IMR-90 (cell line): ENCODE results near the gene PIK3IP1. TPM values are rescaled to one million over a fixed set of nuclear protein-coding genes. Genes with fewer than 3 reads are reported as not detected.

Experiments
- ATAC-seq: fragments of 200-7000 bp; cut with Tn5 transposase; 2 replicates; pipeline ENCODE4 v1.9.1; 2020; ENCODE audit warnings: low read depth, mild to moderate bottlenecking, moderate library complexity
- BruUV-seq: library from RNA; stranded (reverse); fragments of 400-500 nt; replicated peaks from 2 replicates; lab custom pipeline; 2021; lab: Mats Ljungman, UMichigan
- CTCF ChIA-PET: fragments of 300-600 bp; formaldehyde crosslinking; extraction: SDS; loops from one replicate; lab custom pipeline; 2021; ENCODE audit warnings: antibody characterized with exemption; lab: Yijun Ruan, JAX
- POLR2A ChIA-PET: fragments of 300-600 bp; sonication (Branson Sonifier 250); formaldehyde crosslinking; loops from one replicate; lab custom pipeline; 2022; ENCODE audit warnings: antibody characterized with exemption; ENCODE audit not compliant: unreplicated experiment; lab: Charles Lee
- DNase-seq: peaks from one replicate; pipeline ENCODE4 v3.0.0; 2013
- H2AFZ ChIP-seq: replicated peaks from 2 replicates; pipeline ENCODE3; 2013; ENCODE audit warnings: low read length, mild to moderate bottlenecking; ENCODE audit not compliant: poor library complexity
- H2AK5ac ChIP-seq: 2 replicates; pipeline ENCODE4 v1.6.1; 2013; ENCODE audit warnings: low read depth, low read length, inconsistent platforms
- H2AK9ac ChIP-seq: replicated peaks from 2 replicates; pipeline ENCODE3; 2013; ENCODE audit warnings: mild to moderate bottlenecking, low read depth, low read length, moderate library complexity; ENCODE audit not compliant: poor library complexity
- H2BK120ac ChIP-seq: 2 replicates; pipeline ENCODE4 v1.6.1; 2013; ENCODE audit warnings: low read depth, low read length, inconsistent platforms
- H2BK15ac ChIP-seq: 3 replicates; pipeline ENCODE4 v1.6.1; 2013; ENCODE audit warnings: low read depth, low read length, inconsistent platforms
- H2BK20ac ChIP-seq: 2 replicates; pipeline ENCODE4 v1.6.1; 2013; ENCODE audit warnings: low read depth, mild to moderate bottlenecking, inconsistent platforms, low read length, moderate library complexity
- H2BK5ac ChIP-seq: 2 replicates; pipeline ENCODE4 v1.6.1; 2013; ENCODE audit warnings: mild to moderate bottlenecking, low read depth, low read length, inconsistent platforms; ENCODE audit not compliant: poor library complexity, severe bottlenecking
- H3K14ac ChIP-seq: replicated peaks from 2 replicates; pipeline ENCODE4 v1.6.1; 2013; ENCODE audit warnings: low read depth, low read length, inconsistent platforms
- H3K18ac ChIP-seq: 2 replicates; pipeline ENCODE4 v1.6.1; 2013; ENCODE audit warnings: low read depth, low read length, control low read depth
- H3K23ac ChIP-seq: 2 replicates; pipeline ENCODE4 v1.6.1; 2013; ENCODE audit warnings: low read depth, low read length, inconsistent platforms
- H3K27ac ChIP-seq: 2 replicates; pipeline ENCODE4 v1.5.1; 2013; ENCODE audit warnings: mild to moderate bottlenecking, control low read depth, low read length; ENCODE audit not compliant: insufficient read depth
- H3K27me3 ChIP-seq: 2 replicates; pipeline ENCODE4 v1.6.1; 2013; ENCODE audit warnings: low read length; ENCODE audit not compliant: control insufficient read depth, insufficient read depth
- H3K36me3 ChIP-seq: 2 replicates; pipeline ENCODE4 v1.6.1; 2013; ENCODE audit warnings: low read length, mixed read lengths; ENCODE audit not compliant: control insufficient read depth, insufficient read depth
- H3K4ac ChIP-seq: 2 replicates; pipeline ENCODE4 v1.6.1; 2013; ENCODE audit warnings: low read depth, low read length, inconsistent platforms
- H3K4me1 ChIP-seq: 2 replicates; pipeline ENCODE4 v1.6.1; 2013; ENCODE audit warnings: low read length, mixed read lengths; ENCODE audit not compliant: control insufficient read depth, insufficient read depth
- H3K4me2 ChIP-seq: 2 replicates; pipeline ENCODE4 v1.6.1; 2013; ENCODE audit warnings: low read depth, mild to moderate bottlenecking, control low read depth, low read length, moderate library complexity
- H3K4me3 ChIP-seq: 2 replicates; pipeline ENCODE4 v1.5.1; 2013; ENCODE audit warnings: low read depth, mild to moderate bottlenecking, control low read depth, low read length, moderate library complexity; ENCODE audit not compliant: insufficient read depth
- H3K56ac ChIP-seq: 2 replicates; pipeline ENCODE4 v1.6.1; 2013; ENCODE audit warnings: low read length, inconsistent platforms; ENCODE audit not compliant: insufficient read depth; ENCODE audit errors: extremely low read depth
- H3K79me1 ChIP-seq, 2 experiments: 2 replicates each; pipeline ENCODE4 v1.6.1; 2013; ENCODE audit warnings: low read length in 2 of 2, inconsistent platforms in 1 of 2, low read depth in 1 of 2
- H3K9ac ChIP-seq: 2 replicates; pipeline ENCODE4 v1.6.1; 2013; ENCODE audit warnings: low read depth, low read length, control low read depth
- H3K9me1 ChIP-seq: 2 replicates; pipeline ENCODE4 v1.6.1; 2013; ENCODE audit warnings: low read length, inconsistent platforms; ENCODE audit not compliant: insufficient read depth
- H3K9me3 ChIP-seq: 2 replicates; pipeline ENCODE4 v1.6.1; 2013; ENCODE audit warnings: low read length; ENCODE audit not compliant: control insufficient read depth, insufficient read depth
- H4K20me1 ChIP-seq: 2 replicates; pipeline ENCODE4 v1.6.1; 2013; ENCODE audit warnings: low read length, inconsistent platforms; ENCODE audit not compliant: insufficient read depth
- H4K5ac ChIP-seq: 2 replicates; pipeline ENCODE4 v1.6.1; 2013; ENCODE audit warnings: mild to moderate bottlenecking, low read depth, low read length, control low read depth
- H4K8ac ChIP-seq, 2 experiments: 2 replicates each; pipeline ENCODE4 v1.6.1; 2013; ENCODE audit warnings: low read depth in 2 of 2, low read length in 2 of 2, control low read depth in 1 of 2, inconsistent platforms in 1 of 2
- H4K91ac ChIP-seq: 2 replicates; pipeline ENCODE4 v1.6.1; 2013; ENCODE audit warnings: low read depth, low read length, inconsistent platforms; ENCODE audit not compliant: insufficient read depth
- CEBPB ChIP-seq: IDR thresholded peaks from 2 replicates; pipeline ENCODE4 v1.6.1; 2012; ENCODE audit warnings: low read depth, low read length, improper control_type of control experiment
- CHD1 ChIP-seq: IDR thresholded peaks from 2 replicates; pipeline ENCODE4 v1.6.1; 2012; ENCODE audit warnings: low read depth, low read length, improper control_type of control experiment
- FOS ChIP-seq: fragments of 150-350 bp; IDR thresholded peaks from 2 replicates; pipeline ENCODE4 v1.6.1; 2016; ENCODE audit warnings: low read depth, low read length
- MAFK ChIP-seq: IDR thresholded peaks from 2 replicates; pipeline ENCODE4 v1.6.1; 2012; ENCODE audit warnings: low read depth, low read length, improper control_type of control experiment
- MXI1 ChIP-seq: IDR thresholded peaks from 2 replicates; pipeline ENCODE4 v1.6.1; 2012; ENCODE audit warnings: low read depth, mild to moderate bottlenecking, low read length, moderate library complexity, borderline replicate concordance
- NFE2L2 ChIP-seq: fragments of 150-350 bp; IDR thresholded peaks from 2 replicates; pipeline ENCODE4 v1.6.1; 2016; ENCODE audit warnings: low read depth, mild to moderate bottlenecking, low read length
- POLR2A ChIP-seq: IDR thresholded peaks from 2 replicates; pipeline ENCODE4 v1.6.1; 2012; ENCODE audit warnings: mild to moderate bottlenecking, low read depth, low read length
- RAD21 ChIP-seq: IDR thresholded peaks from 2 replicates; pipeline ENCODE4 v1.6.1; 2012; ENCODE audit warnings: low read length, improper control_type of control experiment
- RCOR1 ChIP-seq: IDR thresholded peaks from 2 replicates; pipeline ENCODE4 v1.6.1; 2012; ENCODE audit warnings: mild to moderate bottlenecking, low read length, improper control_type of control experiment; ENCODE audit not compliant: insufficient replicate concordance
- SMC3 ChIP-seq: fragments of 150-350 bp; IDR thresholded peaks from 2 replicates; pipeline ENCODE4 v1.6.1; 2016; ENCODE audit warnings: low read depth, mild to moderate bottlenecking, antibody characterized with exemption, low read length, moderate library complexity
- WGBS, 2 experiments: methylation state at CpG; one replicate each; pipeline versions ENCODE4 v1.1.5 to v1.1.7; 2013; ENCODE audit warnings: missing lambda C conversion rate in 2 of 2; ENCODE audit not compliant: insufficient read length in 1 of 2; ENCODE audit errors: extremely low coverage in 2 of 2; 5-methylcytosine and 5-hydroxymethylcytosine counted together
- dilution Hi-C: fragments of 300-500 bp; cut with HindIII; formaldehyde crosslinking; loops from one replicate; pipeline ENCODE4 v1.14.3; 2018; ENCODE audit warnings: low sequenced_read_pairs; ENCODE audit not compliant: unreplicated experiment
- in situ Hi-C: fragments of 300-500 bp; cut with MboI; formaldehyde crosslinking; loops from 3 replicates; pipeline ENCODE4 v1.14.3; 2019; ENCODE audit warnings: low sequenced_read_pairs, inconsistent platforms, mixed read lengths
- intact Hi-C: fragments of 100-400 bp; cut with micrococcal nuclease; formaldehyde crosslinking; loops from 2 replicates; pipeline ENCODE4 v1.10.0; 2022
- polyA plus RNA-seq, 3 experiments: library from polyadenylated mRNA; depleted of rRNA; stranded (reverse); fragments of >200 nt; gene quantifications; 2 replicates each; pipeline ENCODE4 v1.2.3, GENCODE V29; 2012; ENCODE audit warnings: low replicate concordance in 1 of 3
- total RNA-seq: library from RNA; depleted of rRNA; stranded (reverse); fragments of >200 nt; gene quantifications from 2 replicates; pipeline ENCODE4 v1.2.3, GENCODE V29; 2012
- TF ChIP-seq, protein P1 (sequence below): fragments of 150-350 bp; IDR thresholded peaks from 2 replicates; pipeline ENCODE4 v1.6.1; 2016; ENCODE audit warnings: low read depth, mild to moderate bottlenecking, low read length, moderate library complexity, borderline replicate concordance
- TF ChIP-seq, protein P2 (sequence below): fragments of 150-350 bp; IDR thresholded peaks from 2 replicates; pipeline ENCODE4 v1.6.1; 2017; ENCODE audit warnings: mild to moderate bottlenecking, antibody characterized with exemption, low read length, low read depth
- TF ChIP-seq, protein P3 (sequence below): conservative IDR thresholded peaks from 2 replicates; pipeline ENCODE4 v1.5.1; 2012; ENCODE audit warnings: mild to moderate bottlenecking, low read depth, low read length, improper control_type of control experiment

Gene PIK3IP1
- total and polyA plus RNA-seq, 2 of the 4 experiments (the other 2 are of a cell fraction) = 12.9 to 17.6 TPM

DNA sequence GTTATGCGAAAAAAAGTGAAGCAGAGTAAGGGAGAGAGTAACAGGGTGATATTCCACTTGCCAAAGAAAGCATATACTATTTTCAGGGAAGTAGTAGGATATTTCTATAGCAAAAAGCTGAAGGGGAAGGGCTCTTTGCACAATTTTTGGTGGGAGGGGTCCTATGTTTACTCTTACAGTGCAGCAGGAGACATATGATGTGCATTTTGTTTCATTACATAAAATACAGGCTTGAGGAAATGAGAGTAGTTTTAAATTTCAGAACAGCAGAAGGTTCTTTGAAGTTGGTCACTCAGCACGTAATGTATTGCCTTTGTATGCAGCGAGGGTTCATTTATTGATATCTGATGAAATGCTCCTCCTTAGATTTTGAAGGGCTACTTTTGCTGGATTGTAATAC, 3.1 kb upstream of the PIK3IP1 start:
- Histone ChIP-seq H2BK20ac (0 out of 2 replicates have a peak overlapping the region, but pooled peaks have one; percentile 22), H4K5ac (no peak overlapping the region), H3K9me1 (no peaks in the 10 kb centered on the region), H4K20me1 (no peaks in the 10 kb centered on the region), H3K4me3 (no peak overlapping the region), H3K4me2 (peak overlapping the region; percentile 62; the same call in 1 of the 2 replicates), H3K9me3 (no peaks in the 10 kb centered on the region), H3K23ac (no peak overlapping the region; the same call in 1 of the 2 replicates), H2AFZ (no peak overlapping the region), H3K14ac (no peak overlapping the region), H3K56ac (no peak overlapping the region), H3K79me1 (peaks cover 8 to 21% of the 10 kb centered on the region in 2 experiments; a peak in 3 of 4 replicates), H2AK5ac (no peak overlapping the region), H2AK9ac (no peak overlapping the region), H2BK120ac (0 out of 2 replicates have a peak overlapping the region, but pooled peaks have one; percentile 6), H3K27ac (no peak overlapping the region), H4K8ac (no peak overlapping the region), H3K4me1 (peaks cover 9% of the 10 kb centered on the region; the same call in 1 of the 2 replicates), H2BK15ac (no peak overlapping the region), H3K9ac (no peak overlapping the region), H4K91ac (no peak overlapping the region), H3K4ac (no peak overlapping the region), H3K18ac (no peak overlapping the region), H3K36me3 (no peaks in the 10 kb centered on the region), H3K27me3 (no peaks in the 10 kb centered on the region), H2BK5ac (peak overlapping the region; percentile 9)
- in situ Hi-C loops = no loop called here
- ATAC-seq (no peak), DNase-seq (no peak)
- CTCF ChIA-PET = interaction anchor here (1.8 kb wide), 1 partner anchor 18 kb away, joined by 6 read pairs; no protein-coding TSS in a partner anchor
- no TSS peak for BruUV-seq
- dilution Hi-C loops = no loop called here
- intact Hi-C loops = no loop called here
- TF ChIP-seq, protein P1, sequence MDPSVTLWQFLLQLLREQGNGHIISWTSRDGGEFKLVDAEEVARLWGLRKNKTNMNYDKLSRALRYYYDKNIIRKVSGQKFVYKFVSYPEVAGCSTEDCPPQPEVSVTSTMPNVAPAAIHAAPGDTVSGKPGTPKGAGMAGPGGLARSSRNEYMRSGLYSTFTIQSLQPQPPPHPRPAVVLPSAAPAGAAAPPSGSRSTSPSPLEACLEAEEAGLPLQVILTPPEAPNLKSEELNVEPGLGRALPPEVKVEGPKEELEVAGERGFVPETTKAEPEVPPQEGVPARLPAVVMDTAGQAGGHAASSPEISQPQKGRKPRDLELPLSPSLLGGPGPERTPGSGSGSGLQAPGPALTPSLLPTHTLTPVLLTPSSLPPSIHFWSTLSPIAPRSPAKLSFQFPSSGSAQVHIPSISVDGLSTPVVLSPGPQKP = no peak
- TF ChIP-seq RCOR1 = no peak
- TF ChIP-seq SMC3 = no peak
- no peak for TF ChIP-seq RAD21
- TF ChIP-seq MXI1 = no peak
- no peak for TF ChIP-seq CHD1
- no peak for TF ChIP-seq CEBPB
- no peak for TF ChIP-seq FOS
- TF ChIP-seq, protein P2, sequence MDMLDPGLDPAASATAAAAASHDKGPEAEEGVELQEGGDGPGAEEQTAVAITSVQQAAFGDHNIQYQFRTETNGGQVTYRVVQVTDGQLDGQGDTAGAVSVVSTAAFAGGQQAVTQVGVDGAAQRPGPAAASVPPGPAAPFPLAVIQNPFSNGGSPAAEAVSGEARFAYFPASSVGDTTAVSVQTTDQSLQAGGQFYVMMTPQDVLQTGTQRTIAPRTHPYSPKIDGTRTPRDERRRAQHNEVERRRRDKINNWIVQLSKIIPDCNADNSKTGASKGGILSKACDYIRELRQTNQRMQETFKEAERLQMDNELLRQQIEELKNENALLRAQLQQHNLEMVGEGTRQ = no peak
- TF ChIP-seq, protein P3, sequence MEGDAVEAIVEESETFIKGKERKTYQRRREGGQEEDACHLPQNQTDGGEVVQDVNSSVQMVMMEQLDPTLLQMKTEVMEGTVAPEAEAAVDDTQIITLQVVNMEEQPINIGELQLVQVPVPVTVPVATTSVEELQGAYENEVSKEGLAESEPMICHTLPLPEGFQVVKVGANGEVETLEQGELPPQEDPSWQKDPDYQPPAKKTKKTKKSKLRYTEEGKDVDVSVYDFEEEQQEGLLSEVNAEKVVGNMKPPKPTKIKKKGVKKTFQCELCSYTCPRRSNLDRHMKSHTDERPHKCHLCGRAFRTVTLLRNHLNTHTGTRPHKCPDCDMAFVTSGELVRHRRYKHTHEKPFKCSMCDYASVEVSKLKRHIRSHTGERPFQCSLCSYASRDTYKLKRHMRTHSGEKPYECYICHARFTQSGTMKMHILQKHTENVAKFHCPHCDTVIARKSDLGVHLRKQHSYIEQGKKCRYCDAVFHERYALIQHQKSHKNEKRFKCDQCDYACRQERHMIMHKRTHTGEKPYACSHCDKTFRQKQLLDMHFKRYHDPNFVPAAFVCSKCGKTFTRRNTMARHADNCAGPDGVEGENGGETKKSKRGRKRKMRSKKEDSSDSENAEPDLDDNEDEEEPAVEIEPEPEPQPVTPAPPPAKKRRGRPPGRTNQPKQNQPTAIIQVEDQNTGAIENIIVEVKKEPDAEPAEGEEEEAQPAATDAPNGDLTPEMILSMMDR = no peak
- no peak for TF ChIP-seq NFE2L2
- no peak for TF ChIP-seq MAFK
- no peak for TF ChIP-seq POLR2A
- no CpG with 5 or more reads among the region's 3 CpGs for WGBS, 2 experiments
- POLR2A ChIA-PET = no interaction called here
